NCI-H2171 treated with DMSO at 0.1 percent for 48 hours (cell line): ENCODE data around the gene CAPN5.

Source experiments
- DNase-seq: peaks from one replicate; lab custom pipeline; 2025; lab: John Stamatoyannopoulos, UW

Gene CAPN5

DNA sequence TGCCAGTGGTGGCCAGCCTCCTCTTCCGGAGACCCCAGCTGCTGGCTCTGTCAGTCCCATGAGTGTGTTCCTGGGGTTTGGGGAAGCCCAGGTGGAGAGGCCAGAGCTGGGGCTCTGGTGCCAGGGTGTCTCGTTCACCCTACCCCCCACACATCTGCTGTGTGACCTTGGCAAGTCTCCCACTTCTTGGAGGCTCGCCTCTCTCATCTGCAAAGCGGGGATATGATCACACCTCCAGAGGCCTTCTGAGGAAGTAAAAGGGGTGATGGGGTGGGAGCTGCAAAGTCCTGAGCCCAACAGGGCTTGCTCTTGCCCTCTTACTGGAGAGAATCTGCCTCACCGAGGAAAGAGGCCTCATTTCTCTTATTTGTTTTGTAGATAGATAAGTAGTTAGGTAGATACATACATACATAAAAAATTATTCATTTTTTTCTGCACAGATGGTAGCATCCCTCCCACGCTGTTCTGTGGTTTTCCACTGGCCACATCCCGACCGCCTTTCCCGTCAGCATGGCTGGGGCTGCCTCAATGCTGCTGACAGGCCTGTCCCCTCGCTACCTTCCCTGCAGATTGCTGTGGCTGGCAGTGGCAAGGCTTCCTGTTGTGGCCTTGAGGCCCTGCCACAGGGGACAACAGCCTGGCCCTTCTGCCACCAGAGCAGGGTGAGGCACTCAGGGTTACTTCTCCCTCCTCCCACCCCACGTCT lies 85.2 kb downstream of the CAPN5 start:
- peak; percentile 68 for DNase-seq

DNA sequence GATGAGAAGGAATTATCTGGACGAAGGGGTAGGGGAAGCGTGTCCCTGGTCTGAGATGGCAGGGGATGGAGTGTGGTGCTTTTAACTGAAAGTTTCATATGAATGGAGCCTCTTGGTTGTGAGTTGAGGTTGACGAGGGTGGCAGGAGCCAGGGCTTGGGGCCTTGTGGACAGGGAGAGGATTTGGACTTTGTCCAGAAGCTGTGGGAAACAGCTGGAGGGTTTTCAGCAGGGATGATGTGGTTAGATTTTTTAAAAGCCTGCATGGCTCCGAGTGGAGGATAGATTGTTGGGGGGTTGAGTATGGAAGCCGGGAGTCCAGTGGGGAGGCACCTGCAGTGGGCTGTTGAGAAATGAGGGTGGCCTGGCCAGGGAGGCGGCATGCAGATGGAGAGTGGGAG lies 86.1 kb downstream of the CAPN5 start:
- no peak for DNase-seq

- no peak for DNase-seq
Measured at GRCh38 chr11:77153276-77154185, 86.8 kb downstream of the CAPN5 start.

- no peak for DNase-seq
Measured at GRCh38 chr11:77154381-77155081, 87.8 kb downstream of the CAPN5 start.

GRCh38 chr11:77155082-77155475 lies 88.3 kb downstream of the CAPN5 start:
- no peak for DNase-seq

DNA sequence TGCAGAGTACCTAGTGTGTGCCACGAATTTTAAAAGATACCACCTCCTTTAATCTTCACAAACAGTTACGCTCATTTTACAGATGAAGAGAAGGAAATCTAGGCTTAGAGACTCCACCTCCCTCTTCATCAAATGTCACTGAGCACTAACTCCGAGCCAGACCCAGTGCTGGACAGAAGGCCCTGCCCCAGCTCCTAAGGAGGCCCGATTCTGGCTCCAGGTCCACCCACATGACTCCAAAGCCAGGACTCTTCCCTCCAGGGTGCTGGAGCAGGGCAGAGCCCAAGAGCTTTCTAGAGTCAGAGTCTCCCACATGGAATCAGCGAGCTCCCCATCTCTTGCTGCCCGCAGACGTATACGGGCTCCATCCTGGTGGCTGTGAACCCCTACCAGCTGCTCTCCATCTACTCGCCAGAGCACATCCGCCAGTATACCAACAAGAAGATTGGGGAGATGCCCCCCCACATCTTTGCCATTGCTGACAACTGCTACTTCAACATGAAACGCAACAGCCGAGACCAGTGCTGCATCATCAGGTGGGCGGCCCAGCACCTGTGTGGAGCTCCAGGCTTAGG lies 88.9 kb downstream of the CAPN5 start:
- no peak for DNase-seq

DNA sequence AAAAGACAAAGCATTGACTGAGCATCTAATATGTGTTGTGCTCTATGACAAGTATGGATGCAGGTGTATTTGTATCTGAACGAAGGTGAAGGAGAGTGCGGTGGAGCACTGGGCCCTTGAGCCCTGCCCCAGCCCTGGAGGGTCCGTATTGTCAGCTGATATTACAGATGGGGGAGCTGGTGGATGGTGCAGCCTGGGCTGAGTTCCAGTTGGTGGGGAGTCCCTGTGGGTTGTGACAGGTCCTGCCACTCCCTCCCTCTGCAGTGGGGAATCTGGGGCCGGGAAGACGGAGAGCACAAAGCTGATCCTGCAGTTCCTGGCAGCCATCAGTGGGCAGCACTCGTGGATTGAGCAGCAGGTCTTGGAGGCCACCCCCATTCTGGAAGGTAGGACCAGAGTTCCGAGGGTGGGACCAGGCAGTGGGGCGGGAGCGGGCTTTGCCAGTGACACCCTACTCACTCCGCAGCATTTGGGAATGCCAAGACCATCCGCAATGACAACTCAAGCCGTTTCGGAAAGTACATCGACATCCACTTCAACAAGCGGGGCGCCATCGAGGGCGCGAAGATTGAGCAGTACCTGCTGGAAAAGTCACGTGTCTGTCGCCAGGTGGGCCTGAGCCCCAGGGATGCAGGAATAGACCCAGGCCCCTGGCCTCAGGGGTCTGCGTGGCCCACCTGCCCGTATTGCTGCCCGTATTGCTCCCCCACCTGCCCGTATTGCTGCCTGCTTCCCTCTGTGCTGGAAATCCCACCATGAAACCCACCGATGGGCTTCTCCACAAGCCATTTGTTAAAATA lies 89.8 kb downstream of the CAPN5 start:
- DNase-seq, result no peak

DNA sequence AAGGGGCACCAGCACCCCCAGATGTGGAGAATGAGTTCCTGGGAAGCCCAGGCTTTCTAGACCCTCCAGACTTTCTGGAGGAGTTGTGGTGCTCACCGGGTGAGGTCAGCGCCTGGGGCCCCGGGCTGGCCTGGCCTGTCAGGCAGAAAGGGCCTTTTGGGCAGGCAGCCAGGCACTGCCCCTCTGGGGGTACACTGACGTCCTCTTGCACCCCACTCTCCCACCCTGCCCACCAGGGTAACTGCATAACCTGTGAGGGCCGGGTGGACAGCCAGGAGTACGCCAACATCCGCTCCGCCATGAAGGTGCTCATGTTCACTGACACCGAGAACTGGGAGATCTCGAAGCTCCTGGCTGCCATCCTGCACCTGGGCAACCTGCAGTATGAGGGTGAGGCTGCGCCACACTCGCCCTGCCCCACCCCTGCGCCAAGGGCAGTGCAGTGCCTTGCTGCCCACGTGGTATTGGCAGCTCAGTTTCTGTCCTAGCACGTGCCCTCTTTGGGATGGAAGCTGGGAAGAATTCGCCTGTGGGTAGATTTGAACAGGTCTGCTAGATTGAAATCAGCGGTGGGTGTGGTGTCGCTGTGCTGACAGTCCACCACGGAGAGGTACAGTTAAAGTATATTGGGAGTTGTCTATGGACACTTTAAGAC lies 91.4 kb downstream of the CAPN5 start:
- DNase-seq, result no peak

- DNase-seq, result no peak
Measured at GRCh38 chr11:77159219-77159936, 92.6 kb downstream of the CAPN5 start.

DNA sequence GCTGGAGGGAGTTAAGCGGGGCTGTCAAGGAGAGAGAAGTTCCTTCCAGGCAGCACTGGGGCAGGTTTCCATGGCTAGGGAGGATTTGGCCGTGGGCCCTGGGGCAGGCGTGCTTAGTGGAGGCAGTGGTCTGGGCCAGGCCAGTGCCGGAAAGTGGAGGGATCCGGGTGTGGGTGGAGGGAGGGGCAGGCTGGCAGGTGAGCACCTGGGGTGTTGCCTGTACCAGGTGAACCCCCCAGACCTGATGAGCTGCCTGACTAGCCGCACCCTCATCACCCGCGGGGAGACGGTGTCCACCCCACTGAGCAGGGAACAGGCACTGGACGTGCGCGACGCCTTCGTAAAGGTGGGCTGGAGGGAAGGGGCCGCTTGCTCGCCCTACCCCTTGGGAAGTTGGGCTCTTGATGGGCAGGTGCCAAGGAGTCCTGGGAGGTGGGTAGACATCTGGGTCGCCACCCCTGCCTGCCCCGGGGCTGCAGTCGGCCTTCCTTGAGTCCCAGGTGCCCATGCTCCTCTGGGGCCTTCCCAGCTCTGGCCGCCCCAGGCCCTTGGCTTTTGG lies 93.2 kb downstream of the CAPN5 start:
- no peak for DNase-seq

DNA sequence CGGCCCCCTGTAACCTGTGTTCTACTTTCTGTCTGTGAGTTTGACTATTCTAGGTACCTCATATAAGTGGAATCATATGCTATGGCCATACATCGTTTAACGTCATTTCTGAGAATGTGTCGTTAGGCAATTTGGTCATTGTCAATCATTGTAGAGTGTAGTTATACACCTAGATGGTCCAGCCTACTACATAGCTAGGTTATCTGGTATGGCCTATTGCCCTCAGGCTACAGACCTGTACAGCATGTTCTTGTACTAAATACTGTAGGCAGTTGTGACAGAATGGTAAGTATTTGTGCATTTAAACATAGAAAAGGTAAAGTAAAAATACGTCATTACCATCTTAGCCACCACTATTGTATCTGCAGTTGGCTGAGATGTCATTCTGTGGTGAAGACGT lies 96.5 kb downstream of the CAPN5 start:
- DNase-seq, result no peak

DNA sequence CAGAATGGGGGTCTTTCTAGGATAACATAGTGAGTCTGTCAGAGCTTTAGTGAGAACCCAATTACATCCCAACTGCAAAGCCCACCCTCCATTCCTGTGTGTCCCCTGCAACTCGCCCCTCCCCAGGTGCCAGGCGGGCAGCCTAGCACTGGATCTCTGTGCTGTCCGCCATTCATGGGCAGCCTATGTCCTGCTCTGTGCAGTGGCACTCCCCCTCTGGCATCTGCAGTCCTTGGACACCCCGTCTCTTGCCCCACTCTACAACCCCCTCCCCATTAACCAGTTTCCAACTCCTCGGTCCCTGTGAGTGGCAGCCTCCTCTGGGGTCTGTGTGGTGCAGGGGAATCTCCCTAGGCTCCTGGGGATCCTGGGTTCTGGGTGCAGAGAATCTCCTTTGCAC lies 98.3 kb downstream of the CAPN5 start:
- DNase-seq, result no peak

- DNase-seq, result no peak
Measured at GRCh38 chr11:77166021-77166420, 99.2 kb downstream of the CAPN5 start.

DNA sequence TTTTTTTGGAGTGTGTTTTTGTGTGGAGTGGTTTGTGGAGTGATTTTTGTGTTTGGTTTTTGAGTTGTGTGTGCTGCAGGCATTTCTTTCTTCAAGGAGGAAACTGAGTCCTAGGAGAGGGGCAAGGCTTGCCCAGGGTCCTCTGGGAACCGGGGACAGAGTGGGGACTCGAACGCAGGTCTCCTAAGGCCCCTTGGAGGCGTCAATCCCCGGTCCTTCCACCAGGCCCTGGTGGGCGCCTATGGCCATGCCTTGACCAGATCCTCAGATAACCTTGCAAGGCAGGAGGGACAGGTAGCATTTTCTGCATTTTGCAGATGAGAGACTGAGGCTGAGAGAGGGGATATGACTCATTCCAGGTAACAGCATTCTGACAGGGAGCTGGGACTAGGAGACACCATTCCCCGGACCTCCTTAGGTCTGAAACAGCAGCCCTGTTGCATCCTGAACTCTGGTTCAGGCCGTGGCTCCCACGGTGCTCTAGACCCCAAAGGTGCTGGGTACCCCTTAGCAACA lies 100.4 kb downstream of the CAPN5 start:
- no peak for DNase-seq

DNA sequence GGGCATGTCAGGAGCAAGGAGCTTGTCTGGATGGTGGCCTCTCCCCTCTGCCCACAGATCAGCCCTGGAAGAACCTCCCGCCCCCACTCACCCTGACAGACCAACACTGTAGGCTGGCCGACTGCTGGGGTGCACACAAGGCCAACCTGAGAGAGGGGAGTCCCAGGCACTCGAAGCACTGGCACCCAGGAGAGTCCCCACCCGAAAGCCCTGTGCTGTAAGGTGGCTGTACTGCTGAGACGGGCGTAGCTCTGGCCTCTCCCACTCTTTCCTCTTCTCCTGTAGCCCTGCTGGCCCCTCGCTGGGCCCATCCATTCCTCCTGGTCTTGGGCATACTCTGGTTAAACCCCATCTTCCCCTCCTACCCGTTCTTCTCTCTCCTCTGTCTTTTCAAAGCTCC lies 101.0 kb downstream of the CAPN5 start:
- DNase-seq, result no peak

DNA sequence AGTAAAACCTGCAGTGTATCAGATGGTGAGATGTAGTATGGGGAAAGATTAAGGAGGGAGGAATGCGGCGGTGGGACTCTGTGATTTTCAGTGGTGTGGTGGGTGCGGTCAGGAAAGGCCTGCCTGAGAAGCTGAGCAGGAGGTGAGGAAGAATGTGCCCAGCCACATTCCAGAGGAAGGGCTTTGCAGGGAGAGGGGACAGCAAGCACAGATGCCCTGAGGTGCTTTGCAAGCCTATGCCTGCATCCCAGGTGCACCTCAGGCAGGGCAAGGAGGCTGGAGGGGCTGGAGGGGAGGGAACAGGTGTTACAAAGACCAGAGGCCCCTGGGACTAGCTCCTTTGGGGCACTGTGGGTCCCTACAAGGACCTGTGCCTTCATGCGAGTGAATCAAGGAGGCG lies 103.3 kb downstream of the CAPN5 start:
- no peak for DNase-seq

DNA sequence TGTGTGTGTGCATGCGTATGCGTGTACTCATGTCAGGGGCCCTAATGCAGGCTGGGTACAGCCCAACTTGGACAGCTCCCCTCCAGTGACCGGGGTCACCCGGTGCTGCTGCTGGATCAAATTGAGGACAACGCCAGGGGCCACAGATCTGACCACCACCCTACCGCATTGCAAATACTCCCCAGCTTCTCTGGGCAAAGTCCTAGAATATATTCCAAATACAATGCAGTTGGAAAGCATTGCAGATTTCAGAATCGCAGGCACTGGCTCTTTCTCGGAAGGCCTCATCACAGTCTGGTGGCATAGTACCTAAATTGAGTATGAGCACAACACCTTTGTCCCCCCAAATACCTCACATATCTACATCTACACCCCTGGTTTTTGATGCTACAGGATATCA lies 104.5 kb downstream of the CAPN5 start:
- DNase-seq, result no peak

DNA sequence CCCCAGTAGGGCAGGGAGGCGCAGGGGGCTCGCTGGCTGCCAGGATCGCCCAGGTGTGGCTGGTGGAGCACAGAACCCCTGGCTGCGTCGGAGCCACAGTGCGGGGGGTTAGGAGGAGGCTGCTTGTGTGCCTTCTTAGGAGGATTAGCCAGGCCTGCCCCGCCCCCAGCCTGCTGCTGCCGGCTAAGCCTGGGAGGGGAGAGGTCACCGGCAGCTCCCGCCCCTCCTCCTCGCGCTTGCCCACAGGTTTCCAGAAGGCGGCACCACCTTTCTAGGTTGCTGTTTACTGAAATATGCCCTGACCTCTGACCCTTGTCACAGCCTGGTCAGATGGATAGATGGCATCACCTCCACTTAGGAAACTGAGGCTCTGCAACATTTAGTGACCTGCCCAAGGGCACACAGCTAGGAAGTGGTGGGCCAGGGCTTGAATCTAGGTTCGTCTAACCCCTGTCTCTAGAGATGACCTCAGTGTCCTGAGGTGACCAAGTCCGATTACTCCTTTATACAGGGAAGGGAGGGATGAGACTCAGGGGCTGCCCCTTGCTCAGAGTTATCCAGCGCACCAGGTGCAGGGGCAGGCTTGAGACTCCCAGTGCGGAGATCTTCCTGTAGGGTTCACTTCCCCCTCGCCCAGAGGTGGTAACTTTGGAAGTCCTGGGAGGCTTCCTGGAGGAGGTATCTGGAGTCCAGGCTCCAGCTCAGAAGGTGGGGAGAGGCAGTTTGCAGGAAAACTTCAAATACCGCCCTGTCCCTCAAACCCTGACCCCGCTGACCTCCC lies 105.3 kb downstream of the CAPN5 start:
- no peak for DNase-seq

- no peak for DNase-seq
Measured at GRCh38 chr11:77172666-77172982, 105.9 kb downstream of the CAPN5 start.
